Measurements from ENCODE around the gene HLA-DOA.

The HLA-DOA gene

DNA sequence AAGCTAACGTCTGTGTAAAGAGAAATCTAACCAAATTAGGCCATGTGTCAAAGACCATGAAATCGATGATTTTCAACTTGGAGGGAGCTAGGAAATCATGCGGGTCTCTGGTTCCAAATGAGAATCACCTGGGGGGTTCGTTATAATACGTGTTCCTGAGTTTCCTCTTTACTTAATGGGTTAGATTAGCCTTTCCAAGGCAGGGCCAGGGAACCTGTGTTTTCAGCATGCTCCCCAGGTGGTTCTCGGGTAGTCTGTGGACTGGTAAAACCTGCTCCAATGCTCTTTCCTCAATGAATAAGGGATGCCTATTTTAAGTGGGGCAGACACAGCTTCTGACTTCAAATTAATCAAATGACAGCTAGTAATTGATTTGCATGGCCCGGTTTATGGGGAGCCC is 965 bp upstream of the HLA-DOA start:
- TF ChIP-seq, protein P1, sequence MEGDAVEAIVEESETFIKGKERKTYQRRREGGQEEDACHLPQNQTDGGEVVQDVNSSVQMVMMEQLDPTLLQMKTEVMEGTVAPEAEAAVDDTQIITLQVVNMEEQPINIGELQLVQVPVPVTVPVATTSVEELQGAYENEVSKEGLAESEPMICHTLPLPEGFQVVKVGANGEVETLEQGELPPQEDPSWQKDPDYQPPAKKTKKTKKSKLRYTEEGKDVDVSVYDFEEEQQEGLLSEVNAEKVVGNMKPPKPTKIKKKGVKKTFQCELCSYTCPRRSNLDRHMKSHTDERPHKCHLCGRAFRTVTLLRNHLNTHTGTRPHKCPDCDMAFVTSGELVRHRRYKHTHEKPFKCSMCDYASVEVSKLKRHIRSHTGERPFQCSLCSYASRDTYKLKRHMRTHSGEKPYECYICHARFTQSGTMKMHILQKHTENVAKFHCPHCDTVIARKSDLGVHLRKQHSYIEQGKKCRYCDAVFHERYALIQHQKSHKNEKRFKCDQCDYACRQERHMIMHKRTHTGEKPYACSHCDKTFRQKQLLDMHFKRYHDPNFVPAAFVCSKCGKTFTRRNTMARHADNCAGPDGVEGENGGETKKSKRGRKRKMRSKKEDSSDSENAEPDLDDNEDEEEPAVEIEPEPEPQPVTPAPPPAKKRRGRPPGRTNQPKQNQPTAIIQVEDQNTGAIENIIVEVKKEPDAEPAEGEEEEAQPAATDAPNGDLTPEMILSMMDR (IDR thresholded peaks at IDR 0.05; ENCODE audit: low read depth, low read length), result no peak
- H3K4me3 ChIP-seq (ENCODE audit: low read depth, low read length), result no peak overlapping the region
- DNase-seq (ENCODE audit: low read depth, low spot score), result no peak
- in situ Hi-C loops (cut with HindIII; ENCODE audit: low sequenced_read_pairs), result no loop called here

DNA sequence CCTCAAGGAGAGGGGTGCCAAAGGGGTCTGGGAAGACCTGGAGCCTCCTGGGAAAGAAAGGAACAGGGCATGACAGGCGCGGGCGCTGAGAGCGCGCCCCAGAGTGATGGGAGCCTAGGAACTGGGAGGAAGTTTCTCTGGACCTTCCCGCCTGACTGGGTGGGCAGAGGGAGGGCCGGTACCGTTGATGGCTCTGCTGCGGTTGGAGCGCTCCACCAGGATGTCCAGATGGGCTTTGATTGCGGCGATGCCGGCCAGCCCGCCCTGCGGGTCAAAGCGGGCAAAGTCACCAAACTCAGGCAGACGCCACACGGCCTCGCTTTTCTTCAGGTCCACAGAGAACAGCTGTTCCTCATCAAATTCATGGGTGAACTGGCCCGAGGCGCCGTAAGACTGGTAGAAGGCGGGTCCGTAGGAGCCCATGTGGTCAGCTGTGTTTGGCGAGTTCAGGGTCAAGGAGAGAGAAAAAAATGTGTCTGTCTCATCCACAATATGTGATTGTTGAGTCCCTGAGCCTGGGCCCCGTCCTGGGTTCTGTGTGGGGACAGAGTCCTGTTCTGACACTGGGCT is 1.5 kb downstream of the HLA-DOA start:
- in situ Hi-C loops (cut with HindIII; ENCODE audit: low sequenced_read_pairs), result no loop called here
- DNase-seq (ENCODE audit: low read depth, low spot score), result no peak
- TF ChIP-seq, protein P1 (IDR thresholded peaks at IDR 0.05; ENCODE audit: low read depth, low read length), result no peak

DNA sequence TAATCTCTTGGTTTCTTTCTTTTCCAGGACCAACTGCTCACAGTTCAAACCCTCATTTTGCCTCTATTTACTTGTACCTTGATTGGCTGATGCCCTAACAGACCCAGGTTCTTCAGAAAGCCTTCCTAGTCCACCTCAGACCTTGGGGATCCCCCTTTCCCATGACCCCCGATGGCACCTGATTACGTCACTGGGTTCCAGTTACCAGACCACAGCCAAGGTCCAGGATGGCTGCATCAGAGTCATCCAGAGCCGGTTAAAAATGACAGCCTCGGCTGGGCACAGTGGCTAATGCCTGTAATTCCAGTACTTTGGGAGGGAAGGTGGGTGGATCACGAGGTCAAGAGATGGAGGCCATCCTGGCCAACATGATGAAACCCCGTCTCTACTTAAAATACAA is 4.5 kb downstream of the HLA-DOA start:
- DNase-seq (ENCODE audit: low read depth, low spot score), result no peak
- H3K4me3 ChIP-seq (ENCODE audit: low read depth, low read length), result no peak overlapping the region
- TF ChIP-seq, protein P1 (IDR thresholded peaks at IDR 0.05; ENCODE audit: low read depth, low read length), result no peak
- in situ Hi-C loops (cut with HindIII; ENCODE audit: low sequenced_read_pairs), result no loop called here

More for the DNA sequence above, 1.5 kb downstream of the HLA-DOA start:
- no peak overlapping the region for H3K4me3 ChIP-seq (ENCODE audit: low read depth, low read length)

DNA sequence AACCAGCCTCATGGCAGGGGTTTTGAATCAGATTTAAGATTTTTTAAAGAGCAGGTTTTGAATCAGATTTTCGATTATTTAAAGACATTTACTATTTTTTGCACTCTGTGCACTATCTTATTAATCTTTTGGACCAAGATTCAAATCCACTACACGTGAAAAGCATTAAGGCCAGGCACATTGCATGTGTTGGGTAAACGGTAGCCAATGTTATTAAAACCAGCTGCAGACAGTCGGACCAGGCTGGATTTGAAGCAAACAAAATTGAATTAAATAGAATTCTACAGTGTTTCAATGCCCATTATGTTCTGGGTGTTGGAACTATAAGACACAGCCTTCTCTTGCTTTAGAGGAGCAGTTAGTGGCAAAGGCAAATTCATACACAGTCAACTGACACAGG is 7.7 kb downstream of the HLA-DOA start:
- in situ Hi-C loops (cut with HindIII; ENCODE audit: low sequenced_read_pairs), result no loop called here
- no peak for DNase-seq (ENCODE audit: low read depth, low spot score)
- no peak overlapping the region for H3K4me3 ChIP-seq (ENCODE audit: low read depth, low read length)
- TF ChIP-seq, protein P1 (IDR thresholded peaks at IDR 0.05; ENCODE audit: low read depth, low read length), result no peak

DNA sequence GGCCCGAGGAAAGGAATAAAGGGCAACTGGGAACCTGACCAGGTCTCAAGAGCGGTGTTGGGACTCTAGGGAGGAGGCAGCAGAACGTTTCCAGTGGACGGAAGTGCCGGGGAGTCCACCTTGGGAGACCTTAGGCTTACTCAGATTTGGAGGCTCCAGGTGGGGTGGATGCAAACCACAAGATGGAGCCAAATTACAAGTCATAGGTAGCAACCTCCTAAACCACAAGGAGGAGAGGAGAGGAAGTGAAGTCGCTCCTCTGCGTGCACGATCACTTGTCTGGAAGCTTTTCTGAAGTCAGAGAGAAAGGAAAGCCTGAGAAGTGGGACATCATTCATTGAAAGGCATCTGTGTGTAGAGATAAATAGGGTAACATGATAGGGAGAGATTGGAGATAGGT is 9.3 kb downstream of the HLA-DOA start:
- TF ChIP-seq, protein P1 (IDR thresholded peaks at IDR 0.05; ENCODE audit: low read depth, low read length), result no peak
- no peak for DNase-seq (ENCODE audit: low read depth, low spot score)
- in situ Hi-C loops (cut with HindIII; ENCODE audit: low sequenced_read_pairs), result no loop called here
- no peak overlapping the region for H3K4me3 ChIP-seq (ENCODE audit: low read depth, low read length)

DNA sequence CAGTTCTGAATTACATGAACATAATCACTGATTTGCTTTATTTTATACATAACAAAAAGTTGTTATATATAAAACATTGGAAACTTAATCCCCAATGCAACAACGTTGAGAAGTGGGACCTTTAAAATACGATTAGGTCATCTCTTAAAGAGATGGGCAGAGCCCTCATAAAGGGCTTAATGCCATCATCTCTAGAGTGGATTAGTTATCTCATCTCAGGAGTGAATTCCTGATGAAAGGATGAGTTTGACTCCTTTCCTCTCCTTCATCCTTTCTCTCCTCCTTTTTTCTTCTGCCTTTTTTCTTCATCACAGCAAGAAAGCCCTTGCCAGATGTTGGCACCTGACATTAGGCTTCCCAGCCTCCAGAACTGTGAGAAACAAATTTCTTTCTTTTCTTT is 13.9 kb downstream of the HLA-DOA start:
- in situ Hi-C loops (cut with HindIII; ENCODE audit: low sequenced_read_pairs), result no loop called here
- DNase-seq (ENCODE audit: low read depth, low spot score), result no peak
- TF ChIP-seq, protein P1 (IDR thresholded peaks at IDR 0.05; ENCODE audit: low read depth, low read length), result no peak

More for the DNA sequence above, 13.9 kb downstream of the HLA-DOA start:
- H3K4me3 ChIP-seq (ENCODE audit: low read depth, low read length), result no peak overlapping the region

Data from astrocyte of the spinal cord (primary cell).